ENCODE results near the gene GVQW3.

- no peak for TF ChIP-seq CTCF (IDR thresholded peaks at IDR 0.05)
- no peak for TF ChIP-seq POLR2A (IDR thresholded peaks at IDR 0.05)
These were observed 46.2 kb upstream of the GVQW3 start for GRCh38 chr11:76334826-76335389.
